Calu3 (cell line): ENCODE results near the gene PTGS1. TPM values are rescaled to one million over a fixed set of nuclear protein-coding genes. Genes with fewer than 3 reads are reported as not detected.

Experiments
- BruUV-seq: library from RNA; stranded (reverse); fragments of 400-500 nt; replicated peaks from 2 replicates; lab custom pipeline; 2021; lab: Mats Ljungman, UMichigan
- CTCF ChIA-PET: fragments of 300-600 bp; sonication (Branson Sonifier 250); formaldehyde crosslinking; loops from one replicate; lab custom pipeline; 2022; ENCODE audit warnings: antibody characterized with exemption; lab: Charles Lee
- DNase-seq: peaks from one replicate; pipeline ENCODE4 v3.0.0; 2022
- H3K27ac Mint-ChIP-seq: one replicate; pipeline ENCODE4 v1.8.0; 2022; ENCODE audit warnings: mixed read lengths; ENCODE audit not compliant: unreplicated experiment
- H3K27me3 Mint-ChIP-seq: one replicate; pipeline ENCODE4 v1.8.0; 2022; ENCODE audit warnings: mixed read lengths; ENCODE audit not compliant: unreplicated experiment
- H3K36me3 Mint-ChIP-seq: one replicate; pipeline ENCODE4 v1.8.0; 2022; ENCODE audit warnings: mild to moderate bottlenecking, moderate library complexity, mixed read lengths; ENCODE audit not compliant: insufficient read depth, unreplicated experiment
- H3K4me1 Mint-ChIP-seq: one replicate; pipeline ENCODE4 v1.8.0; 2022; ENCODE audit warnings: mild to moderate bottlenecking, low read depth, mixed read lengths; ENCODE audit not compliant: unreplicated experiment
- H3K4me3 Mint-ChIP-seq: one replicate; pipeline ENCODE4 v1.8.0; 2022; ENCODE audit warnings: mild to moderate bottlenecking, low read depth, moderate library complexity, mixed read lengths; ENCODE audit not compliant: unreplicated experiment
- H3K9me3 Mint-ChIP-seq: one replicate; pipeline ENCODE4 v1.8.0; 2022; ENCODE audit warnings: low read depth, mixed read lengths; ENCODE audit not compliant: unreplicated experiment
- CTCF ChIP-seq: fragments of 200-600 bp; IDR thresholded peaks from one replicate; pipeline ENCODE4 v1.8.0; 2022; ENCODE audit warnings: antibody characterized with exemption; ENCODE audit not compliant: unreplicated experiment
- intact Hi-C: fragments of 100-400 bp; cut with micrococcal nuclease; formaldehyde crosslinking; loops from one replicate; pipeline ENCODE4 v1.10.0; 2022; ENCODE audit not compliant: unreplicated experiment
- total RNA-seq: library from RNA; stranded (reverse); gene quantifications from 2 replicates; pipeline ENCODE4 v1.2.3, GENCODE V29; 2022

PTGS1 gene
- total RNA-seq, 1 experiment from 2014 or later, result 0.66 TPM

- no peaks in the 10 kb centered on the region for H3K4me1 Mint-ChIP-seq
- no peaks in the 10 kb centered on the region for H3K9me3 Mint-ChIP-seq
- BruUV-seq, result no TSS peak
- no peak overlapping the region for H3K4me3 Mint-ChIP-seq
- TF ChIP-seq CTCF, result no peak
- peaks cover 22% of the 10 kb centered on the region for H3K27me3 Mint-ChIP-seq
- peaks cover 4% of the 10 kb centered on the region for H3K36me3 Mint-ChIP-seq
- intact Hi-C loops, result no loop called here
- no peak overlapping the region for H3K27ac Mint-ChIP-seq
- no peak for DNase-seq
- CTCF ChIA-PET, result no interaction called here
Measured at GRCh38 chr9:122336866-122337555, 33.8 kb upstream of the PTGS1 start.

DNA sequence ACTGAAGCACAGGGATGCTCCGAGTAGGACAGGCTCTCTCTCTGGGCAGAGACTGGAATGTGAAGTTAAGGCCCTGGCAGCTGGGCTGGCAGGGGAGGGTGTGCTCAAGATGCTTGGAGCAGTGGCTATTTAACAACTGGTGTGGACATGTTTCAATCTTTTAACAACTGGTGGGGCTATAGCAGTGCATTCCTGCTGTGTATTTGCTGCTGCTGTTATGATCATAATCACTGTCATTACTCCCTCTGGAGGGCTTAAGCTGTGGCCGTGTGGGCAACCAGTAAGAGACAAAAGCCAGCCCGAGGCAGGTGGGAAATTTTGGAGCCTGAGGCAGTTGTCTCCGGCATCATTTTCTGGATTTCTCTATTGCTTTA is 33.3 kb upstream of the PTGS1 start:
- CTCF ChIA-PET, result no interaction called here
- no peak overlapping the region for H3K4me3 Mint-ChIP-seq
- TF ChIP-seq CTCF, result no peak
- H3K27me3 Mint-ChIP-seq, result peaks cover 22% of the 10 kb centered on the region
- H3K27ac Mint-ChIP-seq, result no peak overlapping the region
- no TSS peak for BruUV-seq
- H3K36me3 Mint-ChIP-seq, result peaks cover 4% of the 10 kb centered on the region
- no peak for DNase-seq
- H3K4me1 Mint-ChIP-seq, result no peaks in the 10 kb centered on the region
- no peaks in the 10 kb centered on the region for H3K9me3 Mint-ChIP-seq
- intact Hi-C loops, result no loop called here

DNA sequence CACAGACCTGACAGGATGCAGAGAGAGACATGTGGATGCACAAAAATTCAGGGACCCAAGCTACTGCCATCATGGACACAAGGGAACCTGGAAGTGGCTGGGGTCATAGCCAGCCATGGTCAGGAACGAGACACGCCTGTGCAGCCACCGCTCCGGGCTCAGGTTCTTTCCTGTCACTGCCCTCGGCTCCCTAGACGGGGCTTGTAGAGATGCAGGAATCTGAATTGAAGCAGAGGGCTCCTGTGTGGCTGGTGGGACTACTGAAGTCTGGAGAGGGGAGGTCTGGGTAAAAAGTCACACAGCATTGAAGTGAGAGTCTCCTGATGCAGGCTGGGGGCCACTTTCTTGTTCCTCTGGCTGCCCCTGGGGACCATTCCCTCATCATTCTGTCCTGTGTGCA is 32.3 kb upstream of the PTGS1 start:
- no peaks in the 10 kb centered on the region for H3K9me3 Mint-ChIP-seq
- no peak for TF ChIP-seq CTCF
- no peak overlapping the region for H3K27ac Mint-ChIP-seq
- no peaks in the 10 kb centered on the region for H3K4me1 Mint-ChIP-seq
- no TSS peak for BruUV-seq
- peaks cover 25% of the 10 kb centered on the region for H3K27me3 Mint-ChIP-seq
- H3K4me3 Mint-ChIP-seq, result no peak overlapping the region
- H3K36me3 Mint-ChIP-seq, result peaks cover 4% of the 10 kb centered on the region
- CTCF ChIA-PET, result no interaction called here
- intact Hi-C loops, result no loop called here
- DNase-seq, result no peak

DNA sequence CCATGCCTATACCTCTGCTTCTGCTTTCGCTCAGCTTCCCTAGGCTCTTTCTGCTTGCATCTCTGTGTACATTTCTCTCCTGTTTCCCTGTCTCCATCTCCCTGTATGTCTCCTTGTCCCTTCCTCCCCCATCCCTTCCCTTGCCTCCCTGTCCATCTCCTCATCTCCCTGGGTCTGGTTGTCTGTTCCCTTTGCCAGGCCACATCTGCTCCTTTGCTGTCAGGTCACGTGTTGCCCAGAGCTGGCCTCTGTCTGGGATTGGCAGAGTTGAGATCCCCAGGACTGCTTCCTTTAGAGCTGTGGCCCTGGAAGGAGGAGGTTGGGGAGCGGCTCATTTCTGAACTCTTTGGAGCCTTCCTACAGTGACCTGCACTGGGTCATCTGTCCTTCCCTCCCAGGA is 31.8 kb upstream of the PTGS1 start:
- BruUV-seq, result no TSS peak
- DNase-seq, result no peak
- Mint-ChIP-seq H3K9me3 (no peaks in the 10 kb centered on the region), H3K4me1 (no peaks in the 10 kb centered on the region), H3K36me3 (peaks cover 4% of the 10 kb centered on the region), H3K27ac (no peak overlapping the region), H3K4me3 (no peak overlapping the region), H3K27me3 (peaks cover 29% of the 10 kb centered on the region)
- CTCF ChIA-PET, result interaction anchor here (1.0 kb wide), 1 partner anchor 214 kb away, joined by 3 read pairs; no protein-coding TSS in a partner anchor
- no peak for TF ChIP-seq CTCF
- intact Hi-C loops, result no loop called here
